ENCODE data around the gene TNFSF4.
"Not testable (repeated sequence)": the region's sequence is repeated elsewhere in the genome, so short reads cannot be mapped to it uniquely, and the experiment has no call there.

TNFSF4 gene

DNA sequence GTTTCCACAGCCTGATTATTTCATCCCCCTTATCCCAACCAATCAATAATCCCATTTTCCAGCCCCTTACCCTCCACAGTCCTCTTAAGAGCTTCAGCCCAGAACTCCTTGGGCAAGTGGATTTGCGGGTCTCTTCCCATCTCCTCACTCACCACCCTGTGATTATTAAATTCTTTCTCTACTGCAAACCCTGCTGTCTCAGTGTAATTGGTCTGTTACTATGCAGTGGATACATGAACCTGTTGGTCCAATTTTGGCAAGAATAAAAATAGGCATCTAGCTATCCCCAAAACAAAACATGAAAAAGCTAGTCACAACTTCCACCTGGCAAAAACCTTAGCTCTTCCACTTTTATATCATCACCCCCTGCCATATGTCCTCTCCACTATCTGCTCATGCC is 36.2 kb upstream of the TNFSF4 start:
- no peak overlapping the region for H3K4me3 ChIP-seq (ENCODE audit: low read depth, low read length)
- DNase-seq (ENCODE audit: low read depth) = no peak
- TF ChIP-seq, protein P1, sequence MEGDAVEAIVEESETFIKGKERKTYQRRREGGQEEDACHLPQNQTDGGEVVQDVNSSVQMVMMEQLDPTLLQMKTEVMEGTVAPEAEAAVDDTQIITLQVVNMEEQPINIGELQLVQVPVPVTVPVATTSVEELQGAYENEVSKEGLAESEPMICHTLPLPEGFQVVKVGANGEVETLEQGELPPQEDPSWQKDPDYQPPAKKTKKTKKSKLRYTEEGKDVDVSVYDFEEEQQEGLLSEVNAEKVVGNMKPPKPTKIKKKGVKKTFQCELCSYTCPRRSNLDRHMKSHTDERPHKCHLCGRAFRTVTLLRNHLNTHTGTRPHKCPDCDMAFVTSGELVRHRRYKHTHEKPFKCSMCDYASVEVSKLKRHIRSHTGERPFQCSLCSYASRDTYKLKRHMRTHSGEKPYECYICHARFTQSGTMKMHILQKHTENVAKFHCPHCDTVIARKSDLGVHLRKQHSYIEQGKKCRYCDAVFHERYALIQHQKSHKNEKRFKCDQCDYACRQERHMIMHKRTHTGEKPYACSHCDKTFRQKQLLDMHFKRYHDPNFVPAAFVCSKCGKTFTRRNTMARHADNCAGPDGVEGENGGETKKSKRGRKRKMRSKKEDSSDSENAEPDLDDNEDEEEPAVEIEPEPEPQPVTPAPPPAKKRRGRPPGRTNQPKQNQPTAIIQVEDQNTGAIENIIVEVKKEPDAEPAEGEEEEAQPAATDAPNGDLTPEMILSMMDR (IDR thresholded peaks at IDR 0.05; ENCODE audit: control insufficient read depth, extremely low read depth, insufficient read depth) = no peak

DNA sequence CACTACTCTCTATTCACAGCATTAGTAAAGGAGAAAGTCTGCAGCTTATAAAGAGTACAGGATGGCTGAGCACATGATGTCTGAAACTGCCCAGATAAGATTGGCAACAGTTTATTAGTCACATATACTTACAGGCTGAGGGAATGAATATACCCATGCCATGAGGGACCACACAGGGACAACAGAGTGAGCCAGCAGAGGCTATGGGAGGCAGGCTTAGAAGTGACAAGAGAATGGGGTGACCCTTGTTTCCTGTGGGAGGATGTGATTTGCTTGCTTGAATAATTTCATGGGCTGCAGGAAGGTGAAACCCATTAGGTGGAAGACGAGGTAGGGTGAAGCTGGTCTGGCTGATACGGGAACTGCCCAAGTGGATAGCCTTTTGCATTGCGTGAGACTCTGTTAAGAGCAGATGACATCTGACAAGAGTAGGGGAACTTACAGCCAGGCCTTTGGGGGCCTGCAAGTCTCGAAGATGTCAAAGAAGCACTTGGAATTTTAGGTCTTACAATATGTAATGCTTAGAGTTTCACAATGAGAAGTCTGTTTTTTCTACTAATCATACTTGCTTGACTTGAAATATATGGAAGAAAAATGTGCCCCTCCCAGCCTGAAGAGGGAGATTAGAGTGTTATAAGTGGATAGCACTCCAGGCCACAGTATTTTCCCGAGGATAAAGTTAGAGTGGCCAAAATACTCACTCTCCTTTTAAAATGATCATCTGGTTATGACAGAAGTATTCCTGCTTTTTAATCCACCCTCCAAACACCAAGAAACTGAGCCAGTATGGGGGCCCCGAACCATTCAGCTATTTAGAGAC is 34.6 kb upstream of the TNFSF4 start:
- TF ChIP-seq, protein P1 (IDR thresholded peaks at IDR 0.05; ENCODE audit: control insufficient read depth, extremely low read depth, insufficient read depth) = no peak
- DNase-seq (ENCODE audit: low read depth) = no peak
- no peak overlapping the region for H3K4me3 ChIP-seq (ENCODE audit: low read depth, low read length)

DNA sequence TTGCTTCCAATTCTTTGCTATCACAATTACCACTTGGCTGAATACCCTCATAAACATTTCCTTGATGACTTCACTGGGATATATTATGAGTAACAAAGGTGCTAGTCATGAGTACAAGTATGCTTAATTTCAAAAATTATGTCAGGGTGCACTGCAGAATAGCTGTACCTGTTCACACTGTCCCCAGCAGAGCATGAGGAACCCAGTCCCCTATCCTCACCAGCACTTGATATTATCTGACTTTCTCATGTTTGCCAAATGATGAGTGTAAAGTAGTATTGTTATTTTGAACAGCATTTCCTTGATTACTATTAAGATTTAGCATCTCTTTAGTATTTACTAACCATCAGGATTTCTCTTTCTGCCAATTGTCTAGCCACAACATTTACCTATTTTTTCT is 33.5 kb upstream of the TNFSF4 start:
- H3K4me3 ChIP-seq (ENCODE audit: low read depth, low read length) = no peak overlapping the region
- no peak for DNase-seq (ENCODE audit: low read depth)
- TF ChIP-seq, protein P1 (IDR thresholded peaks at IDR 0.05; ENCODE audit: control insufficient read depth, extremely low read depth, insufficient read depth) = no peak

DNA sequence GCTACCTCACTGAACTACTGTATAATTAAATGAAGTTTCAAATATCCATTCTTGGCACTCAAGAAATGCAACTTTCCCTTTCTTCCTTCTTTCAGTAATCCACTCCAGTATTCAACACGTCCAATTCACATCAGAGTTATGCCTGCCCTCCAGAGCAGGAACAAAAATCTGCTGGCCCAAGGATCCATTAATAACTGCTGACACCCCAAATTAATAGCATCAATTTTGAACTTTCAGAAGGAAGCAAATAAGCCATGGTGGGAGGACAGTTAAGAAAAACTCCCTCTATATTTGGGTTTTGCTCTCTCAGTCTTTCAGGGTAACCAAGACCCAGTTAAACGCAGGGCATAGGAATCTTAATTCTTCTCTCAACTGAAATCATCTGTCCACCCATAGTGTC is 31.9 kb upstream of the TNFSF4 start:
- H3K4me3 ChIP-seq (ENCODE audit: low read depth, low read length) = no peak overlapping the region
- DNase-seq (ENCODE audit: low read depth) = no peak
- TF ChIP-seq, protein P1 (IDR thresholded peaks at IDR 0.05; ENCODE audit: control insufficient read depth, extremely low read depth, insufficient read depth) = no peak

DNA sequence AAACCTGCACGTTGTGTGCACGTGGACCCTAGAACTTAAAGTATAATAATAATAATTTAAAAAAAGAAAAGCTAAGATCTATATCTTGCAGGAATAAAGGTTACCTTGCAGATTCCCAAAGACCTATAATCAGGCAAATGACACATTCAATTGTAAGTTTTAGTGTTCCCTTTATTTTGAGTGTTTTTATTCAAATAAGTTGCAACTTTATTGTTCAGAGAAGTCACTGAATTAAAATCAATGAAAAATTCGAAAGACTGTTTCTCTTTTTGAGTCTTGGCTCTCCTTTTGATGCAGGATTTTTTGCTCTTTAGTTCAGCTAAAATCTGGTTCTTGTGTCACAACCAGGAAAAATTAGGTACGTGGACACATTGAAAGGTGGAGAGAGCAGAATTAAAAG is 27.8 kb upstream of the TNFSF4 start:
- no peak overlapping the region for H3K4me3 ChIP-seq (ENCODE audit: low read depth, low read length)
- DNase-seq (ENCODE audit: low read depth) = no peak
- TF ChIP-seq, protein P1 (IDR thresholded peaks at IDR 0.05; ENCODE audit: control insufficient read depth, extremely low read depth, insufficient read depth) = no peak

DNA sequence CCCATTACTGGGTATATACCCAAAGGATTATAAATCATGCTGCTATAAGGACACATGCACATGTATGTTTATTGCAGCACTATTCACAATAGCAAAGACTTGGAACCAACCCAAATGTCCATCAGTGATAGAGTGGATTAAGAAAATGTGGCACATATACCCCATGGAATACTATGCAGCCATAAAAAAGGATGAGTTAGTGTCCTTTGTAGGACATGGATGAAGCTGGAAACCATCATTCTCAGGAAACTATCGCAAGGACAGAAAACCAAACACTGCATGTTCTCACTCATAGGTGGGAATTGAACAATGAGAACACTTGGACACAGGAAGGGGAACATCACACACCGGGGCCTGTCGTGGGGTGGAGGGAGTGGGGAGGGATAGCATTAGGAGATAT is 27.3 kb upstream of the TNFSF4 start:
- not testable (repeated sequence) for DNase-seq (ENCODE audit: low read depth); H3K4me3 ChIP-seq (ENCODE audit: low read depth, low read length)

DNA sequence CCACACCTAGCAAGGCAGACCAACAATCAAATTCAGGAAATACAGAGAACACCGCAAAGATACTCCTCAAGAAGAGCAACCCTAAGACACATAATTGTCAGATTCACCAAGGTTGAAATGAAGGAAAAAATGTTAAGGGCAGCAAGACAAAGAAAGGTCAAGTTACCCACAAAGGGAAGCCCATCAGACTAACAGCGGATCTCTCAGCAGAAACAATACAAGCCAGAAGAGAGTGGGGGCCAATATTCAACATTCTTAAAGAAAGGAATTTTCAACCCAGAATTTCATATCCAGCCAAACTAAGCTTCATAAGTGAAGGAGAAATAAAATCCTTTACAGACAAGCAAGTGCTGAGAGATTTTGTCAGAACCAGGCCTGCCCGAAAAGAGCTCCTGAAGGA is 21.9 kb upstream of the TNFSF4 start:
- not testable (repeated sequence) for DNase-seq (ENCODE audit: low read depth); H3K4me3 ChIP-seq (ENCODE audit: low read depth, low read length)

DNA sequence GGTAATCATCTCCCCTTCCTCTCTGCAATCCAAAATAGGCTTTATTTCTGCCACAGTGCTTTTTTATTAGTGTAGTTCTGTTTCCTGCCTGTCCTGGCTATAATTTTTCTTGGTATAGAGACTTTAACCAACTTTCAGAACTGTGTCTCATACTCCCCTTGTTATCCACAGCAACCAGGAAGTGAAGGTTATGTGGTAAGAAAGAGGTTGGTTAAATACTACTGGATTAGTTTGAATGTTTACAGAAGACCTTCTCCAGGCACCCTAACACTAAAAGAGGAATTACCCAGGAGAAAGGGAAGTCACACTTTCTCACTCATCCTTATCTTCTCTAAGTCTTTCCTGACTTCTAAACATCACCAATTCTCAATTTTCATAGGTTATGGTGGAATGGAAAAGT is 17.8 kb upstream of the TNFSF4 start:
- no peak for DNase-seq (ENCODE audit: low read depth)
- TF ChIP-seq, protein P1 (IDR thresholded peaks at IDR 0.05; ENCODE audit: control insufficient read depth, extremely low read depth, insufficient read depth) = no peak
- H3K4me3 ChIP-seq (ENCODE audit: low read depth, low read length) = no peak overlapping the region

Measured in LNCaP clone FGC (cell line).